ENCODE results near the gene HDGFL3.

HDGFL3 gene

GRCh38 chr15:83119968-83120581, 87.5 kb downstream of the HDGFL3 start:
- DNase-seq, result no peak

GRCh38 chr15:83118968-83119367, 88.7 kb downstream of the HDGFL3 start:
- no peak for DNase-seq

- no peak for DNase-seq
Measured at GRCh38 chr15:83118291-83118827, 89.3 kb downstream of the HDGFL3 start.

DNA sequence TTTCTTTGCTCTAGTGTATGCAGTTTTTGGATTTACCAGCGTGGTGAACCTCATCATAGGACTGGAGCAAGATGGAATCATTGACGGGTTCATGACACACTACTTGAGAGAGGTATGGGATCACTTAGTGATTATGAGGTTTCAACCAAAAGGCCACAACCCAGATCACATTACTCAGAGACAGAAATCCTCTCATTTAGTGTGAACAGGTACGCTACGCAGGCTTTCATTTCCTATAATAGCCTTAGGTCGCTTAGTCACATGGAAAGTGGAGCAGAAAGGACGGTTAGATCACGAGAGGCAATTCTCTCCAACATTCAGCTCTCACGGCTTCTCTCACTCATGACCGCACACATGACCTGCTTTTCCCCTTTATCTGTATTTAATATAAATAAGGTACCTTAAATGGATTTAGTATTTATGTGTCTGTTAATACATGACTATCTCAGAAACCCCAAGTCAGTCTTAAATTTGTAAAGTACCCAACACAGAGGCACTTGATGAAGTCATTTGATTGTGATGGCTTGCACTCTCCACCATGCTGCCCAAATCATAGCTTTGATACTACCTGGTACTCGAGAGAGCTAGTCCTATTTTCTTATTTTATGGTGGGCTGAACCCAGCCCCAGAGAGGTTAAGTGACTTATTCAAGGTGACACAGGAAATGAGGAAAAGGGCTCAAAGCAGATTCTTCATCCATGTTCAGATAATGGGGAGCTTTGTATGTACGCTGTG, 91.6 kb downstream of the HDGFL3 start:
- no peak for DNase-seq

GRCh38 chr15:83115410-83115809, 92.2 kb downstream of the HDGFL3 start:
- DNase-seq, result no peak

GRCh38 chr15:83114856-83115255, 92.8 kb downstream of the HDGFL3 start:
- DNase-seq, result no peak

DNA sequence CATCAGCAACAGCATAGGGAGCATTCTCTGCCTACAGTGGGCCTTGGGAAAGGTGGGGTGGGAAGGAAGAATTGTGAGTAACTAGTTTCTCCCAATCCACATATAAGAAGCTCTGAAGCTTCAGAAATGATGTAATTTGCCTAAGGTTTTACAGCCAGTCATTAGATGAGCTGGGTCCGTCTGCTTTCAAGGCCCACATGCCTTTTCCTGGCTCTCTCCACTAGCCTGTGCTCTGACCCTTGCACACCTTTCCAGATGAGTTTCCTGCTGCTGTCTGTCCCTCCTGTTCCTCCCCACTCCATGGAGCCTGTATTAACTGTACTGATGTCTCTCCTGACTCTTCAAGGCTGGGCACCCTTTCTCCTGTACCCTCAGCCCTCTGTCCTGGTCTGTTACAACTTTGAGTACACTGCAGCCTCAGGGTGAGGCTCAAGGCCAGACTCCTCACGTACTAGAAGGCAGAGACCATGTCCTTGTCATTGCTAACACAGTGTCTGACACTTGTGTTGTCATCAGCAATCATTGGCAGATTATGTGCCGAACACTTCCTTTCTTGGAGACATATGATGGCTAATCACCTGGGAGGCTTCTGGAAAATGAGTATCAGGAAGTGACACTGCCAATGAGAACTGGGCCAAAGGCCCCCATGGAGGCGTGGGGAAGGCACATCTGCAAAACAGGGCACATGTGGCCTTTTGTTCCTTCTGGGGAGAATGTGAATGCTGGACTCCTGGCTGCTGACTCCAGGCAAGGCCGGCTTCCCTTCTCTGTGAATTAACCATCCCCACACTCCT, 93.5 kb downstream of the HDGFL3 start:
- no peak for DNase-seq

- DNase-seq, result no peak
Measured at GRCh38 chr15:83112956-83113299, 94.7 kb downstream of the HDGFL3 start.

DNA sequence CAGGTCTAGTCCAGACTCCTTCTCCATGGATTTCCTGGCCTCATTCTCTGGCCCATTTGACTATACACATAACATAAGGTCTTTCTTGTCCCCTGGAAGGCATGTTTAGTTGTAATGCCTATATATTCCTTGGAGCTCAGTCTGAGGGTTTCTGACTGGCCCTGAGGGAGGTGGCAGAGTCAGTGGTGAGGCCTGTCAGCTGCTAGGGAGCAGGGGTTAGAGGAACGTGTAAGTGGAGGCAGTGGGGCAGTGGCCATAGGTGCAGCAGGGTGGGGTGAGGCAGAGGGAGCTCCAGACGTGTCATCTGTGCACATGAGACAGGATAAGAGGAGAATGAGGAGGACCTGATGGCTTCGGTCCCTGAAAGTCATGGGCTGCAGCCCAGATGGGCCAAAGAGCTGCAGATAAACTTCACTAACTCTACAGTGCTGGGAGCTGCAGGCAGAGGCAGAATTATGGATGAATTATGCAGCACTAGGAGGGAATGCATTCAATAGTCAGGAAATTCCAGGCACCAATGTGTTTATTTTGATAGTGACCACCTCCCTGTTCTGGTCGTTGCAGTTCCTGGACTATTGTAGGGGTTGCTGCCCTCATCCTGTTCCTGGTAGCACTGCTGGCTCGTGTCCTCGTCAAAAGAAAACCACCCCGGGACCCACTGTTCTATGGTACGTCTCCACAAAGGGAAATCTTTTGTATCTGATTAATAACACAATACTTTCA, 95.2 kb downstream of the HDGFL3 start:
- no peak for DNase-seq

- DNase-seq, result no peak
Measured at GRCh38 chr15:83111149-83111548, 96.5 kb downstream of the HDGFL3 start.

GRCh38 chr15:83110381-83110780, 97.2 kb downstream of the HDGFL3 start:
- no peak for DNase-seq

DNA sequence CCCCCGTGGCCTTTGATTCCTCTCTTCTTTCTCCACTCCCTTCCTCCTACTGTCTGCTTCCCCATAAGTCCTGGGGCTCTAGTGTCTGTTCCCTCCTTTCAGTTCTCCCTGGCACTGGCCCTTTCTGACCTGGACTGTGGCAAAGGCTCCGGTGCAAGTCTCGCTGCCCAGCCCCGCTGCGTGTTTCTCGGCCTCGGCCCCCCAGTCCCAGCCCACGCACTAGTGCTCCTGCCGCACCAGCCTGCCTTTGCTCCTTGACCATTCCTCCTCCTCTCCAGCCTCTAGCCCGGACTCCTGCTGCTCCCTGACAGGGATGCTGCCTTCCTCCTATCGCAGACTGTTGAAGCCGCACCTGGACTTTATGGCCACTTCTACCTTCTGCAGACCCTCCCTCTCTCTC, 98.1 kb downstream of the HDGFL3 start:
- DNase-seq, result no peak

- DNase-seq, result no peak
Measured at GRCh38 chr15:83108266-83109219, 99.1 kb downstream of the HDGFL3 start.

DNA sequence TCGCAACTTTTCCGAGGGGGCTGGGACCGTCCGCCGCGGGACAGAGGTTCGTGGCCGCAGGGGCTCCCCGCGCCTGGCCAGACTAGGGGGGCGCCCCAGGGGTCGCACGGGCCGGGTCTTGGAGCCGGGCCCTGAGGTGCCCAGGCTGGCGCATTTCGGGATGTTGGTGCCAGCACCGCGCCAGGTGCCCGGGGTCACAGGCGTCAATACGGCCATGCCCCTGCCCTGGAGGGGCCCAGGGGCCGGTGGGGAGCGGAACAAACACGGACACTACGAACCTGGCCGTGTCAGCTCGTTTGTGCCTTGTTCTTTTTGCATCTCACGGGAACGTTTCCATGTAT, 99.8 kb downstream of the HDGFL3 start:
- no peak for DNase-seq

DNA sequence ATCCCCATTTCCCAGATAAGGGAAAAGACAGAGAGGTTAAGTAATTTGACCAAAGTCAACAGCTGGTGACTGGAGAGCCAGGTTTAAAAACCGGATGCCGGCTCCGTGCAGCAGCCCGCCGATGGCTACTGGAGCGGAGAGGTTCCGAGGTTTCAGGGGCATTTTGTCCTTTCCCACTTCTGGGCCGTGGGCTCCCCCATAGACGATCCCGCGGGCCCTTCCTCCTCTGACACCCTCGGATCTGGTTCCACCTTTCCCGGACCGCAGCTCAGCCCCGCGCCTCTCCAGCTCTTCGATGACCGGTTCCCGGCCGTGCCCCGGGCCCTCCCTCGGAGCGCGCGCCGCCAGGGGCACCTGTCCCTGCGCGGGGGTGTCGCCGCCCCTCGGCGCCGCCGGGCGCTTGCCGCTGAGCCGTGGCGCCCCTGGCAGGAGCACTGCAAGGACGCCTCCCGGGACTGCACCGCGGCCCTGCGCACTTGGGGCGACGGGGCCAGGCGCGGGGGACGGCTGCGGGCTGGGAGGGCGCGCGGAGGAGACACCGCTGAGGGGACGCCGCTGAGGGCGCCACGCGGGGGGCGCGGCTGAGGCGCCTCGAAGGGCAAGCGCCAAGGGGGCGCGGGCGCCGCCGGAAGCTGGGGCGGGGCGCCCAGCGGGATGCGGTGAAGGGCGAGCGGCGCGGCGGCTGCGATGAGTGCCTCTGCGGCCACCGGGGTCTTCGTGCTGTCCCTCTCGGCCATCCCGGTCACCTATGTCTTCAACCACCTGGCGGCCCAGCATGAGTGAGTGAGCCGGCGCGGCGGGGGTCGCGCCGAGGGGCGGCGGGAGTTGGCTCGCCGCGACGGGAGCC, 100.4 kb downstream of the HDGFL3 start, which contains the start of gene TM6SF1:
Gene TM6SF1 (plus strand): TSS at position 652 of the 847 bp plus-strand sequence. CDS start 36 bp downstream, at position 688.
- DNase-seq, result peak; percentile 3

DNA sequence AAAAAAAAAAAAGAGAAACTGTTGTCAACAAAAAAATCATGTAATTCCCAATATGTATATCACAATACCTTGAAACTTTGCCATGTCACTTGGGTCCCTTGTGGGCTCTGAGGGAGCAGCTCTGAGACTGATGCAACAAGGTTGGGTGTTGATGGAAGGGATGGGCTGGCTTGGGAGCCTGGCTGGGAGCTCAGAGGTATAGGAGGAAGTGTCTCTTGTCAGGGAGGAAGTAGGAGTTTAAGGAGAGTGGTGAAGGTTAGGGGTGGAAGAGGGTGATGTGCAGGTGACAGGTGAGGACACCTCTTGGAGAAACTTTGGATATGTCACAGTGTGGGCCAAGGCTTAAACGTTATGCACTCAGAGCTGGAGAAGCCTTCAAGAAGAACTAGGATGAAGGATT, 102.2 kb downstream of the HDGFL3 start:
- DNase-seq, result no peak

GRCh38 chr15:83104141-83104540, 103.5 kb downstream of the HDGFL3 start:
- no peak for DNase-seq

DNA sequence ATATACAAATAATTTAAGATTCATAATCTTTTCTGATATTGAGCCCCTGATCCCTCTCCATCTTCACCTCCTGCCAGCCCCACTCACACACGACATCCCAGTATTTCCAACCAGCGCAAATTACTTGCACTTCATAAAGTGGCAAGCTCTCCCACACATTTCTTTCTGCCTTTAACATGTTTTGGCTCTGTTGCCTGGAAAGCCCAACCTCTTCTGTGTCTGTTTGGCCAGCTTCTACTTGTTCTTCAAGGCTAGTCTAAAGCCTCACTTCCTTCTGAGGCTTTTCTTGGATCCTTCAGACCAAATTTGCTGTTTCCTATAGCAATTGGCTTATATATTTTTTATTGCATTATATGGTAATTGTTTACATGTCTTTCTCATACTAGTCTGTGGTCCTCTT, 105.3 kb downstream of the HDGFL3 start:
- DNase-seq, result no peak

DNA sequence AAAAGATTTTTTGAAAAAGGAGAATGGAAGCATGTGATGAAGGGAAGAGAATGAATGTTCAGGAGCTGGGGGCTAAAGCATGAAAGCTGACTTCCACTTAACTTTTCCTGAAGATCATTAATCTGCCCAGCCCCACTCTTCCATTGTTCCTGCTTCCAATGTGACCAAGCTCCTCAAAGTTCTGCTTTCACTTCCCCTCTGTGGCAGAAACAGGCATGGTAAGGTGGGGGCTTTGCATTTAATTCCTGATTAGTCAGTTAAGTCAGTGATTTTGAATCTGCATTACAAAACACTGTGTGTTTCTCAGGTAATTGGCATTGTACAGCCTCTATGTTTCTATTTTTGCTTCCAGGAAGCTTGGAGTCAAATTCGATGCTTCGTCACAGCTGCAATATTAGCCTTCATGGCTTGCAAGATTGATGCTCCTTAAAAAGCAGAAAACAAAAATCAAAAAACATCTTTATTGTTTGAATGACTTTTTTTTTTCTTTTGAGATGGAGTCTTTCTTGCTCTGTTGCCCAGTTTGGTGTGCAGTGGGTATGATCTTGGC, 107.5 kb downstream of the HDGFL3 start:
- no peak for DNase-seq

DNA sequence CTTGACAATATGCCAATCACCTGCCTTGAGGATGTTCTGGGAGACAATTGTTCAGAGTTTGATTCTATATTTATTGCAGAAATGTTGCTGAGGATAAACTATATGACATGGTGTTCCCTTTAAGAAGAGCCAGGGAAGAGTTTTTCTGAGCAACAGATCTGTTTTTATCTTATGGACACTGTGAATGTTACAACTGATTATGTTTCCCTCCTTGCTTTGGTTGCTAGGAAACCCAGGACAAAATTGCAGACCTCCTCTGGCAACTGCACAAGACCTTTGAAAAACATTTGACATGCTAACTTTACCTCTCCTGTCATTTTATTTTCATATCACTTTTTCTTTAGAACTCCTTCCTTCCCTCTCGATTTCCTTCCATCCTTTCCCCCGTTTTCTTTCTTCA, 108.3 kb downstream of the HDGFL3 start:
- no peak for DNase-seq

DNA sequence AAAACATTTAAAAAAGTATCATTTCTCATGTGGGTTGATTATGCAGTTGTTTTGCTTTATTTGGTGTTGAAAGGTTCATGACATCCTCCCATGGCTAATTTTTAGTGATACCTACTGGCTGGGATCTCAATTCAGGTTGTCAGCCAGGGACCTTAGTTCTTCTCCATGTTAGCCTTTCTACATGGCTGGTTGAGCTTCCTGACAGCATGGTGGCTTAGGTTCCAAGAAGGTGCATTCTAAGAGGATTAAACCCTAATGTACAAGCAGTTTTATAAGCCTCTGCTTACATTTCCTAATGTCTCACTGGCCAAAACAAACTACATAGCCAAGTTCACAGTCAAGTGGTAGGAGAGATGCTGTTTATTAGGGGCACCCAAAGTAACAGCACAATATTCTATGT, 109.5 kb downstream of the HDGFL3 start:
- no peak for DNase-seq

Measured in NCI-H1105 treated with DMSO at 0.1 percent for 48 hours (cell line).